HG02759 (cell line): ENCODE measurements around the gene SRRM2.

Experiments used
- ATAC-seq: cut with Tn5 transposase; IDR thresholded peaks from one replicate; pipeline ENCODE4 v1.9.1; 2021; ENCODE audit warnings: mild to moderate bottlenecking, moderate library complexity; ENCODE audit not compliant: unreplicated experiment

The SRRM2 gene

DNA sequence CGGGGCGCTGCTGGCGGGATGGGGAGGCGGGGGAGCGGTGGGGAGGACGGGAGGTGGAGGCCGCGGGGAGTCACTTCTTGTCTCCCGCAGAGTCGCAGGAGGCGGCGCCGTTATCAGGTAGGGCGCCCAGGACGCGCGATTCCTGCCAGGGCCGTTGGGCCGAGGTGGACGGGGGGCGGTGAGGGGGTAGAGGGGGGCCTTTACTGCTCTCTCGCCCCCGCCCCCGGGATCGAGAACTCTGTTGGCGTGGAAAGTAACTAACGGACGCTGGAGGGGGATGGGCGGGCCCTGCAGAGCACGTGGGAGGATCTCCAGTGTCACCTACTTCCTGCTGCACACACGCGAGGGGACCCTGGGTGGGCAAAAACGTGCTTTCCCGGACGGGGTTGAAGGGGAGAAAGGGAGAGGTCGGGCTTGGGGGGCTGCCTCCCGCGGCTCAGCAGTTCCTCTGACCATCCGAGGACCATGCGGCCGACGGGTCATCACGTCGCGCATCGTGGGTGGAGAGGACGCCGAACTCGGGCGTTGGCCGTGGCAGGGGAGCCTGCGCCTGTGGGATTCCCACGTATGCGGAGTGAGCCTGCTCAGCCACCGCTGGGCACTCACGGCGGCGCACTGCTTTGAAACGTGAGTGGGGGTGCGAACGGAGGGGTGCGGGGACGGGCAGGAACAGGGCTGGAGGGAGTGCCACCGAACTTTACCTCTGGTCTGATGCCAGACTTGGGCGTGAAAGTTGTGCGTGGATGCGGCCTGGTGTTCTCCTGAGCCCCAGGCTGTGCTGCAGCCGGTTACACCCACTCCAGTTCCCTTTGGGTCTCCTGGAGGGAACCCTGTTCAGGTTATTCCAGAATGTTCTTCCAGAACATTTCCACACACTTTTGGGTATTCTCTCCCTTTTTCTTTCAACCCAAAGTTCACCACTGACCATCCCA lies 65.2 kb downstream of the SRRM2 start:
- no peak for ATAC-seq

DNA sequence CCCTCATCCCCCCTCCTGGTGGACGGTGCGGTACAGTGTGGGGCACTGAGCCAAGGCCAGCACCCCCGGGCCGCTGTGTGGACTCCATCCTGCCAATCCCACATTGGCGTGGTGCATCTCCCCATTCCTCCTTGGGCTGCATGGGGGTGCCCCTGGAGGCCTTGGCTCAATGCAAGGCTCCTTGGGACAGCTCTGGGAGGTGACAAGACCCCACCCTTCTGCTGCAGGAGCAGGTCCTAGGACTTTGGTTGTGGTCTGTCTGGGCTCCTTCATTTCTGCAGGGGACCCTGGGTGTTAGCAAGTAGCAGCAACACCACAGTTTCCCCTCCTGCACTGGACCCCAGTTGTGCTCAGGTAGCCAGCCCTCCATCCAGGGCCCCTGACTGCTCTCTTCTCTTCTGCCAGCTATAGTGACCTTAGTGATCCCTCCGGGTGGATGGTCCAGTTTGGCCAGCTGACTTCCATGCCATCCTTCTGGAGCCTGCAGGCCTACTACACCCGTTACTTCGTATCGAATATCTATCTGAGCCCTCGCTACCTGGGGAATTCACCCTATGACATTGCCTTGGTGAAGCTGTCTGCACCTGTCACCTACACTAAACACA lies 65.9 kb downstream of the SRRM2 start:
- ATAC-seq = no peak

DNA sequence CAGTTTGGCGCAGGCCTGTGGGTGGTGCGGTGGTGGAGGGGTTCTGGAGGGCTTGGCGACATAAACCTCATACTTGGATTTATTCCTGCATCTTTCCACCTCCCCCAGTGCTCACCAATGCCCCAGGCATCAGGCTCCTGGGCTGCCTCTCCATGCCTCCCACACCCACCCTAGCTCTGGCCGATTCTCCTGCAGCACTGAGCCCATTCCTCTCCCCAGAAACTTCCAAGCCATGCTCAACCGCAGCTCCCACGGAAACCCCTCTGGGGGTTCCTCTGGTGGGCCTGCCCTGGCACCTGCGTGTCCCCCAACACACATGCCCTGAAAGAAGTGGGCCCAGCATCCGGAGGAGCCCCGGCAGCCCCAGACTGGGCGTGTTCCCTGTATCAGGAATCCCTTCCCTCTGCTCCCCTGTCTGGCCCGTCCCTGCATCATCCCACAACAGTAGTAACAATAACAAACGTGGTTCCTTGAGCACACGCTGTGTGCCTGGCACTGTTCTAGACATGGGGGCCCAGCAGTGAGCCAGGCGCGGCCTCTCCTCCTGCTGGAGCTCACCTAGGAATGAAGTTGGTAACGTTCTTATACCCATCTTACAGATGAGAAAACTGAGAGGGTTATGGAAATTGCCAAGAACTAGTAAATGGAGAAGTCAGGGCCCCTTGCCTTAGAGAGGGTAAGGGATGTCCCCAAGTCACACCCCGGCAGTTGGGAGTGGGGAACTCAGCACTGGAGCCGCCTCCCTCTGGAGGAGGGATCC lies 66.9 kb downstream of the SRRM2 start:
- ATAC-seq = no peak

DNA sequence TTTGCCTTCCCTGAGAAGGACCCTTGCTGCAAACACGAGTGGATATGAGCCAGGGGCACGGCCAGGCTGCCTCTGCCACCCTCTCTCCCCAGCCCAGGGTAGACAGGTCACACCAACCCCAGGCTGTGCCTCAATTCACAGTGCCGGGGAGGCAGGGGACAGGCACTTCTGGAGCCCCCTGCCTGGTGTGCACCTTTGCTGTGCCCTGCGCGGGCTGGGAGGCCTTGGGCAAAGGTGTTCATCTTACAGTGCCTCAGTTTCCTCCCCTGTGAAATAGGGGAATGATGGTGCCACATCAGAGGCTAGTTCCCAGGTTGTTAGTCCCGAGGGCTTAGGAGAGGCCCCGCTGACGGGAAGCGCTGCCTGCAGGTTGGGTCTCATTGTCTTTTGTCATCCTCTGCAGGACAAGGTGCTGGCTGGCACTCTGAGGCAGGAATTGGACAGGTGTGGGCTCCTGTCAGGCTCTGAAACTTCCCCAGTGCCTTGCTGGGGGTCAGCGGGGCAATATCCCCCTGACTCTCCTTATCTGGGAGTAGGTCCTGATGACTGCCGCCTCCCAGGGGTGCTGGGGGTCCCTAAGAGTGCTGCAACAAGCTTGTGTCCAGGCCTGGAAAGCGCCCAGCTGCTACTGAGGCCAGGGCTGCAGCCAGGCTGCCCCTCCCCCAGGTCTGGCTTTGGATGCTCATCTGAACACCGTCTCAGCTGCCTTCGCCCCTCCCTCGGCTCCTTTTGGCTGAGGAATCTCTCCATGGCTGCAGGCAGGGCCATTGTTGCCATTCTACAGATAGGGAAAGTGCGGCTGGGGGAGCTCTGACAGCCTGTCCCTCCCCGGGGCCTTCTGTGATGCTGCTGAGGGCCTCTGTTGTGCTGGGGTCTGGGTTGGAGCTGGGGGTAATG lies 67.7 kb downstream of the SRRM2 start:
- no peak for ATAC-seq
